Stimulated activated CD8-positive, alpha-beta memory T cell treated with anti-CD3 and anti-CD28 coated beads, Interleukin-4, amount 100 ng/mL, for 24 hours (primary cell): Measurements from ENCODE around the gene ENHO.

Experiments
- DNase-seq: peaks from one replicate; pipeline ENCODE4 v3.0.0-alpha.2; 2020; ENCODE audit warnings: low read depth

Gene ENHO

GRCh38 chr9:34522971-34523797, at the start of gene ENHO:
Gene ENHO (minus strand): TSS chr9:34522990. CDS start chr9:34521695, 1,295 bp downstream.
- DNase-seq = peak; percentile 78

GRCh38 chr9:34572092-34572491, 49.3 kb upstream of the ENHO start:
- DNase-seq = no peak

GRCh38 chr9:34571481-34571810, 48.7 kb upstream of the ENHO start:
- DNase-seq = no peak

GRCh38 chr9:34570809-34571480, 48.2 kb upstream of the ENHO start:
- DNase-seq = no peak

- no peak for DNase-seq
Measured at GRCh38 chr9:34570376-34570775, 47.6 kb upstream of the ENHO start.

- DNase-seq = no peak
Measured at GRCh38 chr9:34568774-34569173, 46.0 kb upstream of the ENHO start.

- no peak for DNase-seq
Measured at GRCh38 chr9:34568133-34568532, 45.3 kb upstream of the ENHO start.

- DNase-seq = no peak
Measured at GRCh38 chr9:34566972-34567371, 44.2 kb upstream of the ENHO start.

- no peak for DNase-seq
Measured at GRCh38 chr9:34566322-34566721, 43.5 kb upstream of the ENHO start.

- no peak for DNase-seq
Measured at GRCh38 chr9:34565856-34566255, 43.1 kb upstream of the ENHO start.

GRCh38 chr9:34564617-34565016, 41.8 kb upstream of the ENHO start:
- no peak for DNase-seq

- DNase-seq = no peak
Measured at GRCh38 chr9:34563262-34563661, 40.5 kb upstream of the ENHO start.

- DNase-seq = peak; percentile 10
Measured at GRCh38 chr9:34562135-34562745, 39.5 kb upstream of the ENHO start.

GRCh38 chr9:34560599-34561214, 37.9 kb upstream of the ENHO start:
- DNase-seq = no peak

GRCh38 chr9:34559624-34560455, 37.0 kb upstream of the ENHO start:
- DNase-seq = no peak

- DNase-seq = no peak
Measured at GRCh38 chr9:34558919-34559623, 36.3 kb upstream of the ENHO start.

- no peak for DNase-seq
Measured at GRCh38 chr9:34558364-34558763, 35.6 kb upstream of the ENHO start.

GRCh38 chr9:34557426-34558321, 34.9 kb upstream of the ENHO start:
- no peak for DNase-seq

- no peak for DNase-seq
Measured at GRCh38 chr9:34556949-34557348, 34.2 kb upstream of the ENHO start.

- DNase-seq = no peak
Measured at GRCh38 chr9:34555936-34556525, 33.2 kb upstream of the ENHO start.
